Measurements from ENCODE around the gene SQSTM1.

The SQSTM1 gene

GRCh38 chr5:179802950-179803562 is 17.6 kb upstream of the SQSTM1 start:
- DNase-seq (ENCODE audit: low read depth in 1 of 2, low spot score in 1 of 2) = no peak
- TF ChIP-seq GABPA (IDR thresholded peaks at IDR 0.05; ENCODE audit: low read depth) (no peak), SPI1 (IDR thresholded peaks at IDR 0.05; ENCODE audit: borderline replicate concordance, low read depth) (no peak), POLR2AphosphoS5 (IDR thresholded peaks at IDR 0.05; ENCODE audit: low read depth) (no peak), REST (IDR thresholded peaks at IDR 0.05; ENCODE audit: insufficient replicate concordance, low read depth) (no peak)
- TF ChIP-seq, protein P1, sequence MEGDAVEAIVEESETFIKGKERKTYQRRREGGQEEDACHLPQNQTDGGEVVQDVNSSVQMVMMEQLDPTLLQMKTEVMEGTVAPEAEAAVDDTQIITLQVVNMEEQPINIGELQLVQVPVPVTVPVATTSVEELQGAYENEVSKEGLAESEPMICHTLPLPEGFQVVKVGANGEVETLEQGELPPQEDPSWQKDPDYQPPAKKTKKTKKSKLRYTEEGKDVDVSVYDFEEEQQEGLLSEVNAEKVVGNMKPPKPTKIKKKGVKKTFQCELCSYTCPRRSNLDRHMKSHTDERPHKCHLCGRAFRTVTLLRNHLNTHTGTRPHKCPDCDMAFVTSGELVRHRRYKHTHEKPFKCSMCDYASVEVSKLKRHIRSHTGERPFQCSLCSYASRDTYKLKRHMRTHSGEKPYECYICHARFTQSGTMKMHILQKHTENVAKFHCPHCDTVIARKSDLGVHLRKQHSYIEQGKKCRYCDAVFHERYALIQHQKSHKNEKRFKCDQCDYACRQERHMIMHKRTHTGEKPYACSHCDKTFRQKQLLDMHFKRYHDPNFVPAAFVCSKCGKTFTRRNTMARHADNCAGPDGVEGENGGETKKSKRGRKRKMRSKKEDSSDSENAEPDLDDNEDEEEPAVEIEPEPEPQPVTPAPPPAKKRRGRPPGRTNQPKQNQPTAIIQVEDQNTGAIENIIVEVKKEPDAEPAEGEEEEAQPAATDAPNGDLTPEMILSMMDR (IDR thresholded peaks at IDR 0.05; ENCODE audit: insufficient read depth, low read length) = no peak
- H3K27me3 ChIP-seq (ENCODE audit: insufficient read depth, poor library complexity, severe bottlenecking) = no peaks in the 10 kb centered on the region
- H3K27ac ChIP-seq (replicated peaks) = peak overlapping the region; percentile 97
- H3K4me3 ChIP-seq (replicated peaks; ENCODE audit: insufficient read depth, low read length) = no peak overlapping the region

DNA sequence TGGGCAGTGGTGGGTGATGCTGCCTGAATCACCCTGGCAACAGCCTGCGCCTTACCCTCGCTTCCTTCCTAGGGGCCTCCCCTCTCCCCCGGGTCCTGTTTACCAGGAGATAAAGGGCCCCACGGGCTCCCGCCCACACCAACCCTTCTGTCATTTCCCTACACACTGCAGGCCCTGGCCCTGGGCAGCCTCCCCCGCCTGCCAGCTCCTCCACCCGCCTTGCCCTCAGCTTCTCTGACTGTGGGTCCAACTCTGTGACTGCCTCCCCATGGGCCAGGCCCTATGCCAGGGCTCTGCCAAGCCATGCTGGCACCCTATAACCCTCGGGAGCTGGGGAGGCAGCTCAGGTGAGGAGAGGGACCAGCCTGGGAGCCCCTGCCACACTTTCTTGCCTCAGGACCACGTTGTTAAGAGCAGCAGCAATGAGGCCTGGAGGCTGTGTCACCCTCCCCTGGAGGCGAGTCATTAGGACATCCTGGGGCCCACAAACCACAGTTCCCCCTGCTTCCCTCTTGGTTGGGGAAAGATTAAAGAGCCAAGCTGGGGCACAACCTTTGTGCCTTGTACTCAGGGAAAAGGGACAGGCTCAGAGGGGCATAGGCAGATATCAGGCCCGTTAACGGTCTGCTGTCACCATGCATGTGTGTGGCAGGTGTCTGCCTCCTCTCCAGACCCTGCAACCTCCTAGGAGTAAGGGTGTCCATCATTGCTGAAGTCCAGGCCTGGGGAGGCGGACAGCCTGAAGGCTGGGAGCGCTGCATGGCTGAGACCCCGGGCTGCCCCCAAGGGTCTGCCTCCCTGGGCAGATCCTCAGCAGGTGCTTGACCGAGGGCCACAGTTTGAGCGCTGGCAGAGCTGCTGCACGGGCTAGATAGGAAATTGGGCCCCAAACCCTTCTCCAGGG is 16.8 kb upstream of the SQSTM1 start:
- Histone ChIP-seq H3K4me3 (replicated peaks; ENCODE audit: insufficient read depth, low read length) (peak overlapping the region; percentile 72), H3K27me3 (ENCODE audit: insufficient read depth, poor library complexity, severe bottlenecking) (no peaks in the 10 kb centered on the region), H3K27ac (replicated peaks) (peak overlapping the region; percentile 97)
- DNase-seq (ENCODE audit: low read depth in 1 of 2, low spot score in 1 of 2) = peak in 1 of 2 experiments; percentile 94
- peak; percentile 85 for TF ChIP-seq POLR2AphosphoS5 (IDR thresholded peaks at IDR 0.05; ENCODE audit: low read depth)
- TF ChIP-seq, protein P1 (IDR thresholded peaks at IDR 0.05; ENCODE audit: insufficient read depth, low read length) = no peak
- peak; percentile 19; the same call in 1 of the 2 replicates for TF ChIP-seq SPI1 (IDR thresholded peaks at IDR 0.05; ENCODE audit: borderline replicate concordance, low read depth)
- no peak for TF ChIP-seq REST (IDR thresholded peaks at IDR 0.05; ENCODE audit: insufficient replicate concordance, low read depth)
- TF ChIP-seq GABPA (IDR thresholded peaks at IDR 0.05; ENCODE audit: low read depth) = peak; percentile 52

DNA sequence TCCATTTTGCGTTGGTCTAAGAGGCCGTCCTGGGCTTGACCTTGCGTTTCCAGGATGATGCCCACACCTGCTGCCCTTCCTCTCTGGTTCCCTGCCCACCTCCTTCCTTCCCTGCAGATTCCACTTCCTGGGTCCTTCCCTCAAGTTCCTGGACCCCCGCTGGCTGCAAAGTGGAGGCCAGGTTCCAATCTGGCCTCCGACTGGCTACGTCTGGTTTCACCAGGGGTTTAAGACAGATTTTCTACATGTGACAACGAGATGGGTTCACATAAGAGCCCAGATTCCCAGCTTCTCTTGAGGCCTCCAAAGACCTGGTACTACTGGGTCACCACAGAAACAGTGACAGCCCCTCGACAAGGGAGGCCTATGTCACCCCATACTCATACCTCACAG is 16.2 kb upstream of the SQSTM1 start:
- Histone ChIP-seq H3K4me3 (replicated peaks; ENCODE audit: insufficient read depth, low read length) (peak overlapping the region; percentile 72), H3K27ac (replicated peaks) (peak overlapping the region; percentile 97)

More for the DNA sequence above, 16.2 kb upstream of the SQSTM1 start:
- no peaks in the 10 kb centered on the region for H3K27me3 ChIP-seq (ENCODE audit: insufficient read depth, poor library complexity, severe bottlenecking)
- DNase-seq (ENCODE audit: low read depth in 1 of 2, low spot score in 1 of 2) = no peak
- TF ChIP-seq POLR2AphosphoS5 (IDR thresholded peaks at IDR 0.05; ENCODE audit: low read depth) (no peak), GABPA (IDR thresholded peaks at IDR 0.05; ENCODE audit: low read depth) (no peak), SPI1 (IDR thresholded peaks at IDR 0.05; ENCODE audit: borderline replicate concordance, low read depth) (no peak), REST (IDR thresholded peaks at IDR 0.05; ENCODE audit: insufficient replicate concordance, low read depth) (no peak)
- TF ChIP-seq, protein P1 (IDR thresholded peaks at IDR 0.05; ENCODE audit: insufficient read depth, low read length) = no peak
